Cardiac muscle cell (in vitro differentiated cells and primary cell): ENCODE data around the gene IRF5. TPM values are rescaled to one million over a fixed set of nuclear protein-coding genes. Genes with fewer than 3 reads are reported as not detected.

ENCODE experiments used
- DNase-seq, 2 donors: peaks; one replicate each; pipeline versions ENCODE4 v3.0.0 to v3.0.0-alpha.2; 2010 to 2017; ENCODE audit warnings: low read depth in 1 of 2, low spot score in 1 of 2
- H3K27ac ChIP-seq: fragments of 200-600 bp; sonication (generic); 2 replicates; pipeline ENCODE4 v1.5.1; 2016
- H3K27me3 ChIP-seq: fragments of 200-600 bp; sonication (generic); 2 replicates; pipeline ENCODE4 v1.6.0; 2016; ENCODE audit warnings: control low read depth
- H3K36me3 ChIP-seq: fragments of 200-600 bp; sonication (generic); 2 replicates; pipeline ENCODE4 v1.5.1; 2016; ENCODE audit warnings: control low read depth
- H3K4me1 ChIP-seq: fragments of 200-600 bp; sonication (generic); 2 replicates; pipeline ENCODE4 v1.8.1; 2017; ENCODE audit warnings: low read depth, mild to moderate bottlenecking, mixed run types
- H3K4me3 ChIP-seq: fragments of 200-600 bp; sonication (generic); 2 replicates; pipeline ENCODE4 v1.5.1; 2016; ENCODE audit warnings: mild to moderate bottlenecking
- H3K9me3 ChIP-seq: fragments of 200-600 bp; sonication (generic); 2 replicates; pipeline ENCODE4 v1.5.1; 2017; ENCODE audit warnings: low read depth, mild to moderate bottlenecking, control low read depth
- CTCF ChIP-seq: IDR thresholded peaks from 2 replicates; pipeline ENCODE4 v1.5.1; 2012; ENCODE audit warnings: low read depth, mild to moderate bottlenecking, low read length
- polyA plus RNA-seq: library from polyadenylated mRNA; unstranded; fragments of >200 nt; fragmentation: Nextera tagmentation; extraction: Ambion mirVana; gene quantifications from 2 replicates; pipeline ENCODE4 v1.2.1, GENCODE V29; 2016
- total RNA-seq: library from RNA; depleted of rRNA; stranded (reverse); fragments of >200 nt; gene quantifications from 2 replicates; pipeline ENCODE4 v1.2.3, GENCODE V29; 2016

Gene IRF5
- total and polyA plus RNA-seq, 2 experiments from 2014 or later: not detected

GRCh38 chr7:128974241-128974934 is 36.7 kb downstream of the IRF5 start:
- TF ChIP-seq CTCF: no peak
- DNase-seq: peak in 1 of 2 donors; percentile 83
- no peaks in the 10 kb centered on the region for H3K27me3 ChIP-seq
- no peak overlapping the region for H3K27ac ChIP-seq
- no peaks in the 10 kb centered on the region for H3K4me1 ChIP-seq
- H3K36me3 ChIP-seq: peaks cover 77% of the 10 kb centered on the region
- no peak overlapping the region for H3K4me3 ChIP-seq
- no peaks in the 10 kb centered on the region for H3K9me3 ChIP-seq

- no peaks in the 10 kb centered on the region for H3K27me3 ChIP-seq
- H3K4me3 ChIP-seq: no peak overlapping the region
- H3K9me3 ChIP-seq: no peaks in the 10 kb centered on the region
- H3K27ac ChIP-seq: no peak overlapping the region
- DNase-seq: no peak
- no peak for TF ChIP-seq CTCF
- no peaks in the 10 kb centered on the region for H3K4me1 ChIP-seq
- H3K36me3 ChIP-seq: peaks cover 71% of the 10 kb centered on the region
These were observed 44.4 kb downstream of the IRF5 start for GRCh38 chr7:128982105-128982504.

- DNase-seq: no peak
- H3K36me3 ChIP-seq: peaks cover 50% of the 10 kb centered on the region
These were observed 47.9 kb downstream of the IRF5 start for GRCh38 chr7:128985660-128986059.

GRCh38 chr7:128986609-128987008 is 48.9 kb downstream of the IRF5 start:
- H3K9me3 ChIP-seq: no peaks in the 10 kb centered on the region
- no peak for DNase-seq
- no peaks in the 10 kb centered on the region for H3K4me1 ChIP-seq
- H3K27ac ChIP-seq: no peak overlapping the region
- no peaks in the 10 kb centered on the region for H3K27me3 ChIP-seq
- H3K4me3 ChIP-seq: no peak overlapping the region
- no peak for TF ChIP-seq CTCF
- peaks cover 59% of the 10 kb centered on the region for H3K36me3 ChIP-seq

More at GRCh38 chr7:128985660-128986059, 47.9 kb downstream of the IRF5 start:
- no peaks in the 10 kb centered on the region for H3K4me1 ChIP-seq
- H3K4me3 ChIP-seq: no peak overlapping the region
- no peak for TF ChIP-seq CTCF
- no peak overlapping the region for H3K27ac ChIP-seq
- no peaks in the 10 kb centered on the region for H3K9me3 ChIP-seq
- H3K27me3 ChIP-seq: no peaks in the 10 kb centered on the region

GRCh38 chr7:128988372-128988771 is 50.6 kb downstream of the IRF5 start:
- TF ChIP-seq CTCF: no peak
- H3K36me3 ChIP-seq: peaks cover 54% of the 10 kb centered on the region
- no peaks in the 10 kb centered on the region for H3K4me1 ChIP-seq

More at GRCh38 chr7:128988372-128988771, 50.6 kb downstream of the IRF5 start:
- no peak for DNase-seq
- H3K4me3 ChIP-seq: no peak overlapping the region
- no peaks in the 10 kb centered on the region for H3K9me3 ChIP-seq
- H3K27ac ChIP-seq: no peak overlapping the region
- no peaks in the 10 kb centered on the region for H3K27me3 ChIP-seq
